22Rv1 (cell line): ENCODE data around the gene DUSP14.

ENCODE experiments used
- ZFX ChIP-seq: fragments of 450-650 bp; IDR thresholded peaks from 2 replicates; pipeline ENCODE4 v1.6.1; 2017; ENCODE audit warnings: antibody characterized with exemption, borderline replicate concordance
- TF ChIP-seq, protein P1 (sequence below): fragments of 450-650 bp; IDR thresholded peaks from 2 replicates; pipeline ENCODE4 v1.5.1; 2017; ENCODE audit warnings: mild to moderate bottlenecking

DNA sequence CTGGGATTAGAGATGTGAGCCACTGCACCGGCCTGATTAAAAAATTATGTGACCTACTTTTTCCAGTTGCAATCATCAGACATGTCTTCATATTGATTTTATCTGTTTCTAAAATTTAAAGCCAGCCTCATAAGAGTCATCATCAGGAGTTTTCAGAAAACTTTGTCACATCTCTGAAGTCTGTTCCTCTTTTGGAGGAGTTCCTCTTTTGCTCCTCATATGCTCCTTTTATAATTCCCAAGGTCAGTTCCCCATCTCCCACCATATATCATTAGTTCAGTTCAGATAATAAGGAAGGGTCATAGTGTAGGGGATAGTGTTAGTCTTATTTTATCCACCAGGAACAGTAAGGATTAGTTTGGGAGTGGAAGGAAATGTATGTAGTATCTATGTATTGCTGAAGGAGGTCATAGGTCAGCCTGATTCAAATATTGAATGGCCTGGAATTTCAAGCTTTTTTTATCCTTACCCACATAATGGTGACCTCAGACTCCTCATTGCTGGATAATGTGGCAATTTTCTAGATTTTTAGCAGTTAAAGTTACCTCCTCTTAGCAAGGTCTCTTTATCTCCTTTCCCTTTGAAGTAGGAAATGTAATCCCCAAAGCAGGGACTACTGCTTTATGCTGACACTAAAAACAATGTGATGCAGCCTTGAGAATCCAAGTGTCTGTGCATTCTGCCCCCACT lies 13.8 kb upstream of the DUSP14 start:
- TF ChIP-seq, protein P1, sequence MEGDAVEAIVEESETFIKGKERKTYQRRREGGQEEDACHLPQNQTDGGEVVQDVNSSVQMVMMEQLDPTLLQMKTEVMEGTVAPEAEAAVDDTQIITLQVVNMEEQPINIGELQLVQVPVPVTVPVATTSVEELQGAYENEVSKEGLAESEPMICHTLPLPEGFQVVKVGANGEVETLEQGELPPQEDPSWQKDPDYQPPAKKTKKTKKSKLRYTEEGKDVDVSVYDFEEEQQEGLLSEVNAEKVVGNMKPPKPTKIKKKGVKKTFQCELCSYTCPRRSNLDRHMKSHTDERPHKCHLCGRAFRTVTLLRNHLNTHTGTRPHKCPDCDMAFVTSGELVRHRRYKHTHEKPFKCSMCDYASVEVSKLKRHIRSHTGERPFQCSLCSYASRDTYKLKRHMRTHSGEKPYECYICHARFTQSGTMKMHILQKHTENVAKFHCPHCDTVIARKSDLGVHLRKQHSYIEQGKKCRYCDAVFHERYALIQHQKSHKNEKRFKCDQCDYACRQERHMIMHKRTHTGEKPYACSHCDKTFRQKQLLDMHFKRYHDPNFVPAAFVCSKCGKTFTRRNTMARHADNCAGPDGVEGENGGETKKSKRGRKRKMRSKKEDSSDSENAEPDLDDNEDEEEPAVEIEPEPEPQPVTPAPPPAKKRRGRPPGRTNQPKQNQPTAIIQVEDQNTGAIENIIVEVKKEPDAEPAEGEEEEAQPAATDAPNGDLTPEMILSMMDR: no peak
- TF ChIP-seq ZFX: no peak
